Aorta (tissue), 5 donors: ENCODE results near the gene INPP4B. TPM values are rescaled to one million over a fixed set of nuclear protein-coding genes. Genes with fewer than 3 reads are reported as not detected.

Experiments
- ATAC-seq: fragments of 200-7000 bp; cut with Tn5 transposase; one replicate; pipeline ENCODE4 v1.9.1; 2022; ENCODE audit warnings: moderate library complexity; ENCODE audit not compliant: low FRiP score
- DNase-seq, 2 donors: peaks; one replicate each; pipeline ENCODE4 v3.0.0-alpha.2; 2020
- H3K27ac ChIP-seq, 2 donors: one replicate each; pipeline ENCODE4 v1.5.1; 2013; ENCODE audit warnings: low read length in 2 of 2, mild to moderate bottlenecking in 2 of 2, moderate library complexity in 2 of 2, control low read depth in 1 of 2, inconsistent platforms in 1 of 2, low read depth in 1 of 2
- H3K27me3 ChIP-seq, 2 donors: one replicate each; pipeline ENCODE4 v1.6.1; 2013; ENCODE audit warnings: control low read depth in 1 of 2, low read length in 1 of 2, mild to moderate bottlenecking in 1 of 2, moderate library complexity in 1 of 2; ENCODE audit not compliant: insufficient read depth in 2 of 2, control insufficient read depth in 1 of 2
- H3K36me3 ChIP-seq, 2 donors: one replicate each; pipeline ENCODE4 v1.6.1; 2013; ENCODE audit warnings: control low read depth in 1 of 2, low read length in 1 of 2, mild to moderate bottlenecking in 1 of 2; ENCODE audit not compliant: insufficient read depth in 2 of 2, control insufficient read depth in 1 of 2
- H3K4me1 ChIP-seq, 2 donors: one replicate each; pipeline ENCODE4 v1.6.1; 2013; ENCODE audit warnings: low read length in 2 of 2, control low read depth in 1 of 2, mild to moderate bottlenecking in 1 of 2, moderate library complexity in 1 of 2; ENCODE audit not compliant: insufficient read depth in 2 of 2, control insufficient read depth in 1 of 2
- H3K4me3 ChIP-seq, 2 donors: one replicate each; pipeline ENCODE4 v1.5.1; 2013; ENCODE audit warnings: low read length in 2 of 2, control low read depth in 1 of 2, mild to moderate bottlenecking in 1 of 2
- H3K9me3 ChIP-seq: one replicate; pipeline ENCODE4 v1.6.1; 2013; ENCODE audit warnings: mild to moderate bottlenecking, low read length; ENCODE audit not compliant: control insufficient read depth
- WGBS, 2 donors: extraction: QIAGEN DNeasy Blood & Tissue Kit; methylation state at CpG; one replicate each; pipeline ENCODE4 v1.1.7; 2013; 5-methylcytosine and 5-hydroxymethylcytosine counted together
- intact Hi-C, 2 donors: fragments of 100-400 bp; cut with DNase I; formaldehyde crosslinking; loops; one replicate each; pipeline versions ENCODE4 v1.14.2 to v1.15.0; 2022
- polyA plus RNA-seq, 2 donors: library from polyadenylated mRNA; stranded (reverse); fragments of 200-250 nt; gene quantifications; one replicate each; pipeline ENCODE4 v1.2.3, GENCODE V29; 2013
- total RNA-seq, 2 donors: library from RNA; stranded (reverse); fragmentation: NEBNext Ultra II Directional; extraction: Animal tissue kit (Norgen Biotek cat#: 25700); gene quantifications; one replicate each; pipeline ENCODE4 v1.2.1, GENCODE V29; 2021
- donor health status: healthy with polysubstance abuse.
- donor health status: Bipolar disorder and iron deficiency.
- donor health status: DM: no; HTN: no; CAD: no.
- donor health status: DM: no; HTN: no; CAD: no.
- donor health status: DM: yes; HTN: yes; CAD: no.

Gene INPP4B
- total and polyA plus RNA-seq, 4 donors, result 3.3 to 36.8 (median 20.7) TPM

DNA sequence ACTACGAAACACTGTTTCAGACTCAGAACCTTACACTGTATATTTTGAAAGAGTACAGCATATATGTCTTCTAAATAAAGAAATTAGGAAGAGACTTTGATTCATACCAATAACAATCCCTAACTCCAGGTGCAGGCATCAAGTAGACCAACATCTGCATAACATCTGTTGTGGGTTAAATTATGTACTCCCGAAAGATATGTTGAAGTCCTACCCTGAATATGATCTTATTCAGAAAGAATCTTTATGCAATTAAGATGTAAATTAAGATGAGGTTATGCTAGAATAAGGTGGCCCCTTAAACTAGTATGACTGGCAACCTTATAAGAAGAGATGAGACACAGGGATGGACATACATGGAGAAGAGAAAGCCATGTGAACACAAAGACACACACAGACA lies 117.9 kb downstream of the INPP4B start:
- H3K27me3 ChIP-seq, result no peaks in the 10 kb centered on the region
- no peak overlapping the region for H3K27ac ChIP-seq
- no peak overlapping the region for H3K4me3 ChIP-seq
- H3K9me3 ChIP-seq, result no peaks in the 10 kb centered on the region
- ATAC-seq, result no peak
- peaks cover 0 to 2% of the 10 kb centered on the region in 2 donors for H3K36me3 ChIP-seq
- intact Hi-C loops, result no loop called here
- WGBS, 2 donors, result 92 to 94% methylated on average over 2 of the region's 2 CpGs
- no peak for DNase-seq
- no peaks in the 10 kb centered on the region for H3K4me1 ChIP-seq

DNA sequence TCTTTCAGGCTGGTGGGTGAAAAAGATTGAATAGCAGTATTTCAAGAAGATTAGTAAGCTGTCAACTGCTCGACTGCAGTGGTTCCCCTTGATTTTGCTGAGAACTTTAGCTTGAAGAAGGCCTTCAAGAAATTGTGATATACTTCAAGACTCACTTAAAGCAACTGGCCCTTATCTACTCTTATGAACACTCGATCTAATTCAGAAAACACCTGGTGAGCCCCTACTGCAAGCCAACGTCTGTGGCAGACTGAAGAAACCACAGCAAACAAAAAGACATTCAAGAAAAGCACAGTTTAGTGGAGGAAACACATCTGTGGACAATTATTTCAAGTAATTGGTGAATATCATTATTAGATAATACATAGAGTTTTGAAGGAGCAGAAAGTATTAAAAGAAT lies 119.0 kb downstream of the INPP4B start:
- 66 to 71% methylated on average over 3 of the region's 3 CpGs for WGBS, 2 donors

GRCh38 chr4:142725886-142726285 lies 120.2 kb downstream of the INPP4B start:
- H3K36me3 ChIP-seq, result peaks cover 0 to 2% of the 10 kb centered on the region in 2 donors

More for the DNA sequence above, 119.0 kb downstream of the INPP4B start:
- ATAC-seq (no peak), DNase-seq (no peak)
- intact Hi-C loops, result no loop called here
- Histone ChIP-seq H3K4me1 (no peaks in the 10 kb centered on the region), H3K36me3 (peaks cover 0 to 2% of the 10 kb centered on the region in 2 donors), H3K9me3 (no peaks in the 10 kb centered on the region), H3K27me3 (no peaks in the 10 kb centered on the region), H3K4me3 (no peak overlapping the region), H3K27ac (no peak overlapping the region)

DNA sequence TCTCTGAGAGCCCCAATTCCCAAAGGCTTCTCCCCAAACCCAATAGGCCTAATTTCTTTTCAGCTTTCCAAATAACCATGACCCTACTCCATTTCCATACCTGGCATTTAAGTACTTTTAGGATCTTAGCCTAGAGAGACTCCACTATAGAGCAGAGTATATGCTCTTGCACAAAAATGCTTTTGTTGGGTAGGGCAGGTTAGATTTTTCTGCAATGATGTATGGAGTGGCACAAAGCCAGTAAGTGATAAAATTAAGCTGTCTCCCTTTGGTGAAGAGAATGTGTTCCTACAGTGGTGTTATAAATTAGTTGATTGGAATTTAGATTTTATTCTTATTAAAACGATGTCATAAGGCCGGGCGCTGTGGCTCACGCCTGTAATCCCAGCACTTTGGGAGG lies 124.9 kb downstream of the INPP4B start:
- WGBS, 2 donors, result 96 to 97% methylated on average over 4 of the region's 4 CpGs
- Histone ChIP-seq H3K36me3 (no peaks in the 10 kb centered on the region), H3K27ac (no peak overlapping the region), H3K9me3 (no peaks in the 10 kb centered on the region), H3K27me3 (no peaks in the 10 kb centered on the region), H3K4me1 (no peaks in the 10 kb centered on the region), H3K4me3 (no peak overlapping the region)
- ATAC-seq (no peak), DNase-seq (no peak)
- intact Hi-C loops, result loop anchor here in 1 of 2 donors (5.0 kb wide), 1 partner anchor 594 kb away; no protein-coding TSS in a partner anchor

More at GRCh38 chr4:142725886-142726285, 120.2 kb downstream of the INPP4B start:
- H3K4me1 ChIP-seq, result no peaks in the 10 kb centered on the region
- no peaks in the 10 kb centered on the region for H3K9me3 ChIP-seq
- no peak overlapping the region for H3K27ac ChIP-seq
- no peak overlapping the region for H3K4me3 ChIP-seq
- intact Hi-C loops, result no loop called here
- WGBS, 2 donors, result 73 to 81% methylated on average over 2 of the region's 2 CpGs
- DNase-seq (no peak), ATAC-seq (no peak)
- no peaks in the 10 kb centered on the region for H3K27me3 ChIP-seq

- H3K27ac ChIP-seq, result no peak overlapping the region
- no peaks in the 10 kb centered on the region for H3K4me1 ChIP-seq
- H3K27me3 ChIP-seq, result no peaks in the 10 kb centered on the region
- no peaks in the 10 kb centered on the region for H3K36me3 ChIP-seq
- intact Hi-C loops, result loop anchor here in 1 of 2 donors (5.0 kb wide), 2 partner anchors 368 to 593 kb away; no protein-coding TSS in a partner anchor
- DNase-seq, result no peak
- no peak for ATAC-seq
- no peaks in the 10 kb centered on the region for H3K9me3 ChIP-seq
- 42 to 51% methylated on average over 5 of the region's 5 CpGs for WGBS, 2 donors
- H3K4me3 ChIP-seq, result no peak overlapping the region
These were observed 126.1 kb downstream of the INPP4B start for GRCh38 chr4:142719854-142720541.

DNA sequence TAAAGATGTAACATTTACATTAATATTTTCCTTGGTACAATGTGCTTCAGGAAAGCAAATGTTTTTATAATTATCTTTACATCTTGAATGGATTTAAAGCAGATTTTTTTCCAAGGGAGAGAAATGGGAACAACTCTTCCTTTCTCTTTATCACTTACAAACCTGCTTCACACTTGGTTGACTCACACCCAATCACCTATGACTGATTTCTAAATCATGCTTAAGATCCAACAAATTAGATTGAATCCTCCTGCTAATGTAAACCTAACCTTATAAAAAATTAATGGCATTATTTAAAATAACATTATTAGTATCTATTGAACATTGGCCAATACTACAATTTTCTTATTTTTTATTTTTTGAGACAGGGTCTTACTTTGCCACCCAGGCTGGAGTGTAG lies 127.1 kb downstream of the INPP4B start:
- ATAC-seq, result no peak
- H3K27ac ChIP-seq, result no peak overlapping the region

GRCh38 chr4:142715727-142716126 lies 130.4 kb downstream of the INPP4B start:
- intact Hi-C loops, result loop anchor here in 1 of 2 donors (5.0 kb wide), 1 partner anchor 363 kb away; no protein-coding TSS in a partner anchor
- Histone ChIP-seq H3K4me3 (no peak overlapping the region), H3K4me1 (no peaks in the 10 kb centered on the region), H3K9me3 (no peaks in the 10 kb centered on the region), H3K36me3 (no peaks in the 10 kb centered on the region), H3K27ac (no peak overlapping the region), H3K27me3 (no peaks in the 10 kb centered on the region)
- ATAC-seq (no peak), DNase-seq (no peak)

More for the DNA sequence above, 127.1 kb downstream of the INPP4B start:
- Histone ChIP-seq H3K36me3 (no peaks in the 10 kb centered on the region), H3K4me3 (no peak overlapping the region), H3K27me3 (no peaks in the 10 kb centered on the region), H3K4me1 (no peaks in the 10 kb centered on the region), H3K9me3 (no peaks in the 10 kb centered on the region)
- intact Hi-C loops, result loop anchor here in 1 of 2 donors (5.0 kb wide), 1 partner anchor 367 kb away; no protein-coding TSS in a partner anchor
- DNase-seq, result no peak

- intact Hi-C loops, result no loop called here
- DNase-seq (no peak), ATAC-seq (no peak)
- no peaks in the 10 kb centered on the region for H3K9me3 ChIP-seq
- H3K27me3 ChIP-seq, result no peaks in the 10 kb centered on the region
- H3K4me3 ChIP-seq, result no peak overlapping the region
- H3K27ac ChIP-seq, result no peak overlapping the region
- no peaks in the 10 kb centered on the region for H3K36me3 ChIP-seq
- H3K4me1 ChIP-seq, result no peaks in the 10 kb centered on the region
- WGBS, 2 donors, result 93 to 97% methylated on average over 2 of the region's 2 CpGs
These were observed 132.6 kb downstream of the INPP4B start for GRCh38 chr4:142713282-142714030.

GRCh38 chr4:142708231-142708630 lies 137.9 kb downstream of the INPP4B start:
- H3K4me1 ChIP-seq, result no peaks in the 10 kb centered on the region
- H3K27ac ChIP-seq, result no peak overlapping the region
- H3K9me3 ChIP-seq, result no peaks in the 10 kb centered on the region
- H3K36me3 ChIP-seq, result no peaks in the 10 kb centered on the region
- no peaks in the 10 kb centered on the region for H3K27me3 ChIP-seq
- DNase-seq, result no peak
- WGBS, 2 donors, result 95 to 96% methylated on average over 1 of the region's 1 CpG
- H3K4me3 ChIP-seq, result no peak overlapping the region
- intact Hi-C loops, result no loop called here
- ATAC-seq, result no peak
